HG03342 (cell line): ENCODE data around the gene CACNB3.
"Not testable (repeated sequence)": the region's sequence is repeated elsewhere in the genome, so short reads cannot be mapped to it uniquely, and the experiment has no call there.

Experiments
- ATAC-seq: cut with Tn5 transposase; IDR thresholded peaks from one replicate; pipeline ENCODE4 v1.9.1; 2021; ENCODE audit warnings: mild to moderate bottlenecking, moderate library complexity; ENCODE audit not compliant: unreplicated experiment

The CACNB3 gene

DNA sequence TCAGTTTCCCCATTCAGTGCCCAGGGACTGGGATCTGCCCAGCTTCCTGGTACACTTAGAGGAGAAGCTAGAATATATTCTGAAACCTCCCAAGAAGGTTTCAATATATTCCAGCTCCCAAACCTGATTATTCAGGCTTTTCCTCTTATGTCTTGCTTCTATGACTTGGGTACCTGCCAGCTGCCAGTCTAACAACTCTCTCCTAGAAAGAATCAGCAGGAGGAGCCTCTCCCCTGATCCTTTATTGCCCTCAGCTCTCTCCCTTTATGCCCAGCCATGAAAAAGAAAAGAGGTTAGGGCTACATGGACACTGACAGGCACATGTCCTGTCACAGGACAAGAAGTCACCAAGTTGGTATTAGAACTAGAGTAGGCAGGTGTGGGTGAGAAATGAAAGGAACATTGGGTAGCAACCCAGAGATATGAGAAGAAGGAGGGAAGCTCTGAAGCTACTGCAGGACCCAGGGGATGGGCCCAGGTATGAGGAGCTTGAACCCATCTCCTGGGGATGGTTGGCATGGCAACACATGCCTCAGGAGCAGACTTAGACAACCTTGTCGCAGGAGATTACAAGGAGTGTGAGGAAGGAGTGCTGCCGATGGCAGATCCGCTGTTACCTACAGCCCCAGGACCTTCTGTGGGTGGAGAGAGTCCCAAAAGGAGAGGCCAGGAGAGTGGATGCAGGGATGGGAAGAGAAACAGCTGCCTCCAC is 2.0 kb upstream of the CACNB3 start:
- no peak for ATAC-seq

DNA sequence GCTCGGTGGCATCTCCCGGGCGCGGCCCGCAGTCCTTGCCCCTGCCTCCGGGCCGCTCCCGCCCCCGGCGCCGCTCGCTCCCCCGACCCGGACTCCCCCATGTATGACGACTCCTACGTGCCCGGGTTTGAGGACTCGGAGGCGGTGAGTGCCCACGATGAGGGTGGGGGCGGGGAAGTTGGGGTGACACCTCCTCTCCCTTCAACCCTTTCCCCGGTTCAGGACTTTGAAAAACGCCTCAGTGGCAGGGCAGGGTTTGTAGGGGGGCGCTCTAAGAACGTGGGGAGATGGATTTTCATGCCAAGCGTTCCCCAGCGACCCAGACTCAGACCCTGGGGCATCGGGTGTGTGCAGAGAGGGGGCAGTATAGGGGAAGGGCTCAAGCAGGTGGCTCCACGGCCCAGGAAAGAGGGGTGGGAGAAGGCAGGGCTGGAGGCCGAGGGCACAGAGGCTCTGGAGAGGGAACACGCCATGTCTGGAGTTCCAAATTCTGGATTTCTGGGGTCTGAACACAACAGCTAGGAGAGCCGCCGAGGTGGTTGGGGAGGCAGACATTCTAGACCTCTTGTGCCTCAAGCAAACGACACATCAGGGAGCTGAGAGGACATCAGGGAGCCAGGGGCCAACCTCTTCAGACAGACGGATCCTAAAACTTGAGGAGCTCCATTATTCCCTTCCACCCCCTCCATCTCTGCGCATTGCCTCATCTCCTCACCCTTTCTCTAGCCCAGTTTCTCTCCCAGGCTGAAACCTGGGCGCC is 715 bp downstream of the CACNB3 start:
- no peak for ATAC-seq

DNA sequence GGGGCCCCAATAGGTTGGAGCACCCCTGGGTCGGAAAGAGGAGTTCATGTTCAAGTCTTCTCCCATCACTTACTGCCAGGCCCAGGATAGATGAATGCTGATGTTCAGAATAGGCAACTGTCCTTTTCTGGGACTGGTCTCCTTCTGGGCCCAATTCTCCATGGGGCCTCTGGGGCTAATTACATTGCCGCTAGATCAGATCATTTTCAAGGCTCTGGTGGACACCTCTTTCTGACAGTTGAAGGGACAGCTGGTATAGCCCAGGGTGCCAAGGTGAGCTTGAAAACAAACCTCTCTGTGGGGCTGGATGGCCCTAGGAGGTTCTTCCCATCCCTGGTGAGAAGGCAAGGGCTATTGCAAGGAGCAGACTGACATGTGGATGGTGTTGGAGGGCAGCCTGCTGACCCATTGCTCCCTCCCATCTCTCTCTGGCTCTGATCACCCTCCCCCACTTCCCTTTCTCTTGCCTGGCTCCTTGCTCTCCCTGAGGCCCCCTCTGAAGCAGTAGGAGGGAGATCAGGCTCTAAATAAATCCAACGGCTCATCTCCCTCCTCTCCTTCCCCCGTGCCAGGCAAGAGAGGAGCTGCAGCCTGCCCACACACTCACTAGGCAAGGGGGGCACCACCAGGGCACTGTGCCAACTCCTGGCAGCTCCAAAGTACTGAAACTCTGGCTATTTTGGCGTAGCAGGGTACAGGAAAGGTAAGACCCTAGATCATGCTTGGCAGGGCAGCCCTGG is 1.9 kb downstream of the CACNB3 start:
- no peak for ATAC-seq

DNA sequence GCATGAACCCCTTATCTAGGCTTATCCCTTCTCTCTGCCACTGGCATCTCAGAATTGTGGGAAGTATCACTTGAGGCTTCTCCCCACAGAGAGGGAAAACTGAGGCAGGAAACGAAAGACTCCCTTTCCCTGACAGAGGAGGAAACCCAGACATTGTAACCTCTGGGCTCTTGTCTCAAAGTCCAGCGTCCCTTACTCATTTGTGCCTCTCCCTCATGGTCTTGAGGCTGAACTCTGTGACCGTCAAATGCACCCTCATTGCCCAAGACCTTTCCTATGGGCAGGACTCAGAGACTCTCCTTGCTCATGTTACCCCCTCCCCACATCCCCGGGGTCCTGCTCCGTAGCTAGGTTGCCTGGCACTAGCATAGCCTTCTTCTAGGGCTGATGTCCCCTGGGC is 3.8 kb downstream of the CACNB3 start:
- ATAC-seq: no peak

DNA sequence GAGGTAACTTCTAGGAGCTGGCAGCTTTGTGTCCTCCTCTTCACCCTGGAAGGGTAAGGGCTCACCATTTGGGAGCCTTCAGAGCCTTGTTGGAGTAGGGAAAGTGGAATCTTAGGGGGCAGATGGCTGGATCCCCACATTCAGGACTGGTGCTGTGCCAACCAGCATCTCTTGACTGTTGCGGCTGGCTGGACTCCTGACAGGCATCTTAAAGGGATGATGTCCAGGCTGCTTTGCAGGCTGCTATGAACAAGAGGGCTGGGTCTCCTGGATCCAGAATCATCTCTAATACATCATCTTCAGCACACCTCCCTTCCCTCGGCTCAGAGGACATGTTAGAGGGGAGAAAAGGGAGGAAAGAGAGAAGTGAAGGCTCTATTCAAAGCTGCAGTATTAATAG is 4.4 kb downstream of the CACNB3 start:
- ATAC-seq: no peak

DNA sequence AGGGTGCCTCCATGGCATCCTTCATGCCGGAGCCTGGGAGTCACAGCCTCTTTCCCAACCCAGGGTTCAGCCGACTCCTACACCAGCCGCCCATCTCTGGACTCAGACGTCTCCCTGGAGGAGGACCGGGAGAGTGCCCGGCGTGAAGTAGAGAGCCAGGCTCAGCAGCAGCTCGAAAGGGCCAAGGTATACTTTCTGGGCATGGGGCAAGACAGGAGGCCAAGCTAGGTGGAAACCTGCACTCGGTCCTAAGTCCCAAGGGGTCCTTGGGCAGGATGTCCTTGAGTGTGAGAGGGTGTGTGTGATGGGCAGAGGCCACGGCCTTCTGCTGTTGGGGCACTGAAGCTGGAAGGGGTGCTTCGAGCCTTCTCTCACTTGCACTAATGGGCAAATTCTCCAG is 5.0 kb downstream of the CACNB3 start:
- no peak for ATAC-seq

DNA sequence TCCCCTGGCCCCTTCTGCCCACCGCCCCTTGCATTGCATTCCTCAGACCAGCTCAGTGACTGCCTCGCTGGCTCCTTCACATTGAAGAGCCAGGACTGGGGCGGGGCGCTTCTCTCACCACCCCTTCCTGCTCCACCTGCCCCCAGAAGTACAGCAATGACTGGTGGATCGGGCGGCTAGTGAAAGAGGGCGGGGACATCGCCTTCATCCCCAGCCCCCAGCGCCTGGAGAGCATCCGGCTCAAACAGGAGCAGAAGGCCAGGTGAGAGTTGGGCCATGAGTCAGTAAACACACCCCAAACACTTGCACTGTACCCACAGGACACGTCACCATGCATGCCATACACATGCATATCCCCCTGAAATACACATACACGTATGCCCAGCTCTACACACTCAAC is 5.8 kb downstream of the CACNB3 start:
- ATAC-seq: no peak

DNA sequence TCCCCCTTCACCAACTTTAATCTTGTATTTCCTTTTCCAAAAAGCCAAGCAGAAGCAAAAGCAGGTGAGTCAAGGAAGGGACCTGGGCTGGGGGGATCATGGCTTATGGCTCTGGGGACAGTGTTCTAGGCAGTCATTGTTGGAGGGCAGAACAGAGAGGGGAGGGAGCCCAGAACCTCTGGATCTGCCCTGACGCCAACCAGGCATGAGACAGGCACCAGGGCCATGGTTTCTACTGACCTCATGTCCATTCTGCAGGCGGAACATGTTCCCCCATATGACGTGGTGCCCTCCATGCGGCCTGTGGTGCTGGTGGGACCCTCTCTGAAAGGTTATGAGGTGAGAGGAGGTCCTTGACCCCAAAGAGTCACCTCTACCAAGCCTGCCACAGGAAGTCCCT is 6.6 kb downstream of the CACNB3 start:
- ATAC-seq: no peak

DNA sequence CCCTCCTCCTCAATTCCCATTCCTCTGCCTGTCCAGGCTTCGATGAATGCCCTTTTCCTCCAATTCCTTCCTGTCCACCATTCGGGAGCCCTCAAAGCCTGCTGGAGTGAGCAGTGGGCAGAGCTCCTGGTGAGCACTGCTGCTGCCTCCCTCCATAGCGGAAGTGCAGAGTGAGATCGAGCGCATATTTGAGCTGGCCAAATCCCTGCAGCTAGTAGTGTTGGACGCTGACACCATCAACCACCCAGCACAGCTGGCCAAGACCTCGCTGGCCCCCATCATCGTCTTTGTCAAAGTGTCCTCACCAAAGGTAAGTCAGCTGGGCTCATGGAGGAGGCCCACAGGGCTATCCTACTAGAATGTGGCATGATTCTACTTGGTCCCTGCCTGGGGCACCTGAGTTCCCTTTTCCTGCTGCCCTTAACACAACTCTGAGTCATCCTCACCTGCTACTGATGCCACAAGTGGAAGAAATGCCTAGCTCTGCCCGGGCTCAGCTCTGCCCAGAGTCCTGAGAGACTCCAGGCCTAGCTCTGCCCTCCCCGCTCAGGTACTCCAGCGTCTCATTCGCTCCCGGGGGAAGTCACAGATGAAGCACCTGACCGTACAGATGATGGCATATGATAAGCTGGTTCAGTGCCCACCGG is 8.0 kb downstream of the CACNB3 start:
- ATAC-seq: no peak

DNA sequence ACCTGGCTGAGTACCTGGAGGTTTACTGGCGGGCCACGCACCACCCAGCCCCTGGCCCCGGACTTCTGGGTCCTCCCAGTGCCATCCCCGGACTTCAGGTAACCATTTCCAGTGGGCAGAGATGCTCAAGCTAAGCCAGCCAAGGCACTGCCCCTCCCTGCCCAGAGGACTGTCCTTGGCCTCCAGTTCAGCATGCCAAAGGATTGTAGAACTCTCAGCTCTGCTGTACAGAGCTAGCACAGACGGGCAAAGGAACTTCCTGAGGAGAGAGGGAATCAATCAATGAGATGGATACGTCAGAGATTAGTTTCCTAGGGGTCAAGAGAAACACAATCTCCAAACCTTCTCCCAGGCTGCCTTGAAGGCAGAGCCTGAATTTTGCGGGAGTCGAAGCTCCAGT is 8.7 kb downstream of the CACNB3 start:
- no peak for ATAC-seq

DNA sequence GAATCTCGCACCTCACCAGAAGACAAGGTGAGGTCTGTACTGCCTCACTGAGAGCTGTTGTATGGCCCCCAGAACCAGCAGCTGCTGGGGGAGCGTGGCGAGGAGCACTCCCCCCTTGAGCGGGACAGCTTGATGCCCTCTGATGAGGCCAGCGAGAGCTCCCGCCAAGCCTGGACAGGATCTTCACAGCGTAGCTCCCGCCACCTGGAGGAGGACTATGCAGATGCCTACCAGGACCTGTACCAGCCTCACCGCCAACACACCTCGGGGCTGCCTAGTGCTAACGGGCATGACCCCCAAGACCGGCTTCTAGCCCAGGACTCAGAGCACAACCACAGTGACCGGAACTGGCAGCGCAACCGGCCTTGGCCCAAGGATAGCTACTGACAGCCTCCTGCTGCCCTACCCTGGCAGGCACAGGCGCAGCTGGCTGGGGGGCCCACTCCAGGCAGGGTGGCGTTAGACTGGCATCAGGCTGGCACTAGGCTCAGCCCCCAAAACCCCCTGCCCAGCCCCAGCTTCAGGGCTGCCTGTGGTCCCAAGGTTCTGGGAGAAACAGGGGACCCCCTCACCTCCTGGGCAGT is 9.3 kb downstream of the CACNB3 start:
- ATAC-seq: no peak

DNA sequence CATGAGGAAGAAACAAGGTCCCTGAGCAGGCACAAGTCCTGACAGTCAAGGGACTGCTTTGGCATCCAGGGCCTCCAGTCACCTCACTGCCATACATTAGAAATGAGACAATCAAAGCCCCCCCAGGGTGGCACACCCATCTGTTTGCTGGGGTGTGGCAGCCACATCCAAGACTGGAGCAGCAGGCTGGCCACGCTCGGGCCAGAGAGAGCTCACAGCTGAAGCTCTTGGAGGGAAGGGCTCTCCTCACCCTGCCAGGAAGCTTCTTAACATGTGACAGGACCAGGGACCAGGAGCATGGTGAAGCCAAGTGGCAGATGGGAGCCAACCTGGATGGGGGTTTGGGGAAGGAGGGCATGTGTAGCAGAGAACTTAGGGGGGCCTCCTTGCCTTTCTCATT is 10.0 kb downstream of the CACNB3 start:
- ATAC-seq: no peak

DNA sequence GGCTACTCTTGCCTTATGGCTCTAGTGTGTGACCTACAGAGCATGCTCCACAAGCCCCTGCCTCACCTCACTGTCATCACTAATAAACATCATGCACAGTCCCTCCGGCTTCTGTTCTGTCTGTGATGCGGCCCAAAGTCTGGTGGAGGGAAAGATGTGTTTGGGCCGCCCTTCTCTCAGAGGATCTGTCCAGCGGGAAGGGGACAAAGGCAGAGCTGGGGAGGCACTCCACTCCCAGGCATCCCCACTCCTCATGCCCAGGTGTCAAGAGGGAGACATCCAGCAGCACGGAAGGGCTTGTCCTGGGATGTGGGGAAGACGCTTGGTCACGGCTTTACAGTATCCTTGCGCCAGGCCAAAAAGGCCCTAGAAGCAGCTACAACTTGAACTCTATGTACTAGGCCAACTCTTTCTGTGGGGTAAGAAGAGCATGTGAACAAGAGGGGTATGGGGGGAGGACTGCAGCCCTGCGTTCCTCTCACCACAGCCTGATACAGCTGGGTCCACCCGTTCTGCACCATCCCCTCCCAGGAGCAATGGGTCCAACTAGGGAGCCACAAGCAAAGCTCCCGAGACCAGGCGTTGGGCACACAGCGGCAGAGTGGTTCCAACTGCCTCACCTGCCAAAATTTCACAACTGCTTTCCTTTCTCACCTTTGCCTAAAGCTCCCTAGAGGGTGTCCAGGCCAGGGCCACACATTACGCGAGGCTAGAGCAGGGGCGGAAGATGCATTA is 10.7 kb downstream of the CACNB3 start:
- ATAC-seq: no peak

DNA sequence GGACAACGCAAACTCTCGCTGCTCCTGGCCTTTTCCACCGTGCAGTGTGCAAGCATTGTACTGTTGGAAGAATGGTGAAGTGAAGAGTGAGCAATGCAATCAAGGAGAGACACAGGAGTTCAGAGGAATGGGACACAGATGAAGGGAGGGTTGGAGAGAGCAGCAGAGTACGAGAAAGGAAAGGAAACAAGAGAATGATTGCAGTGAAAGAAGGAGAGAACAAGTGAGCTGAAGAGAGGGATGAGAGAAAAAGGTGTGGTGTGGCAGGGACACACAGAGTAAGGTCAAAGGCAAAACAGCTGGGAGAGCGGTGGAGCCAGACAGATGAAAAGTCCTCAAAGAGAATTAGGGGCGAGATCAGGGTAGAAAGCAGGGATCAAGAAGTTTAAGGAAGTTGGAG is 13.0 kb downstream of the CACNB3 start:
- ATAC-seq: no peak

DNA sequence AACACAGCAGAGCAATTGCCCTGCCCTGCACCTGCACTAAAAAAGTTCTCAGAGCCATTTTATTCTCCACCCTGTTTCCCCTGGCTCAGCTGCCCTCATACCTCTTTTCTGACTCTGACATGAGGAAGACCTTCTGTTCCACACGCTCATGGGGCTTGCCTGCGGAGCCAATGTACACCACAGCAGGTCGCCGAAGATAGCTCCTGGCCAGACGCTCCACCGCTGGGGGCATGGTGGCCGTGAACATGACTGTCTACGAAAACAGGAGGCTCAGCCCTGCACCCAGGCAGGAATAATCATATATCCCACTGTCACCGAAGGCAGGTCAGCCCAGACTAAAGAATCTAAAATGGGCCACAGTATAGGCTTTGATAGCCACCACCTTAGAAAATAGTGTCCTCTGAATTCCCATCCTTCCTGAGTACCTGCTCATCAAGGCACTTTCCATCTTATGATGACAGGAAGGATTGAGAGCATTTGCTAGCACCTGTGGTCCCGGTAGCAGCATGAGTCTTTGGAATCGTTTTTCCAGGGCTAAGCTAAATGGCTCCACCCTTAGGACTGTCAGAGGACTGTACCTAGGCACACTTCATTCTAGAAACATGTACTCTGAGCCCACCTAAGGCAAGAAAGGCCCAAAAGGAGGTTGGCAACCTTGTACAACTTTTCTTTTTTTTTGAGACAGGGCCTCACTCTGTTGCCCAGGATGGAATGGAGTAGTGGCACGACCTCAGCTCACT is 14.2 kb downstream of the CACNB3 start:
- no peak for ATAC-seq

DNA sequence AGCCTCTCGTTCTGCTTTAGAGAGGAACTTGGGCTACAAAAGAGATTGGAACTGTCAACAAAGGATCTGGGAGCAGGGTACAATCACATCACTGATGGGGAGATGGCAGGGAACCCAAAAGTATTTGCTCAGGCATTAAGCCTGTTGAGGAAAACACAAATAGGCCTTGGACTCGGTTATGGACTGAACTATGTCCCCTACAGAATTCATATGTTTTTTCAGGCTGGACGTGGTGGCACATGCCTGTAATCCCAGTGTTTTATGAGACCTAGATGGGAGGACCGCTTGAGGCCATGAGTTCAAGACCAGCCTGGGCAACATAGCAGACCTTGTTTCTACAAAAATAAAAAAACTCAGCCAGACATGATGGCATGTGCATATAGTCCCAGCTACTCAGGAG is 19.8 kb downstream of the CACNB3 start:
- no peak for ATAC-seq

DNA sequence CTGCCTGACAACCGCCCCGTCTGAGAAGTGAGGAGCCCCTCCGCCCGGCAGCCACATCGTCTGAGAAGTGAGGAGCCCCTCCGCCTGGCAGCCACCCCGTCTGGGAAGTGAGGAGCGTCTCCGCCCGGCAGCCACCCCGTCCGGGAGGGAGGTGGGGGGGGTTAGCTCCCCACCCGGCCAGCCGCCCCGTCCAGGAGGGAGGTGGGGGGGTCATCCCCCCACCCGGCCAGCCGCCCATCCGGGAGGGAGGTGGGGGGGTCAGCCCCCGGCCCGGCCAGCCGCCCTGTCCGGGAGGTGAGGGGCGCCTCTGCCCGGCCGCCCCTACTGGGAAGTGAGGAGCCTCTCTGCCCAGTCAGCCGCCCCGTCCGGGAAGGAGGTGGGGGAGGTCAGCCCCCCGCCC is 23.7 kb downstream of the CACNB3 start:
- ATAC-seq: not testable (repeated sequence)

DNA sequence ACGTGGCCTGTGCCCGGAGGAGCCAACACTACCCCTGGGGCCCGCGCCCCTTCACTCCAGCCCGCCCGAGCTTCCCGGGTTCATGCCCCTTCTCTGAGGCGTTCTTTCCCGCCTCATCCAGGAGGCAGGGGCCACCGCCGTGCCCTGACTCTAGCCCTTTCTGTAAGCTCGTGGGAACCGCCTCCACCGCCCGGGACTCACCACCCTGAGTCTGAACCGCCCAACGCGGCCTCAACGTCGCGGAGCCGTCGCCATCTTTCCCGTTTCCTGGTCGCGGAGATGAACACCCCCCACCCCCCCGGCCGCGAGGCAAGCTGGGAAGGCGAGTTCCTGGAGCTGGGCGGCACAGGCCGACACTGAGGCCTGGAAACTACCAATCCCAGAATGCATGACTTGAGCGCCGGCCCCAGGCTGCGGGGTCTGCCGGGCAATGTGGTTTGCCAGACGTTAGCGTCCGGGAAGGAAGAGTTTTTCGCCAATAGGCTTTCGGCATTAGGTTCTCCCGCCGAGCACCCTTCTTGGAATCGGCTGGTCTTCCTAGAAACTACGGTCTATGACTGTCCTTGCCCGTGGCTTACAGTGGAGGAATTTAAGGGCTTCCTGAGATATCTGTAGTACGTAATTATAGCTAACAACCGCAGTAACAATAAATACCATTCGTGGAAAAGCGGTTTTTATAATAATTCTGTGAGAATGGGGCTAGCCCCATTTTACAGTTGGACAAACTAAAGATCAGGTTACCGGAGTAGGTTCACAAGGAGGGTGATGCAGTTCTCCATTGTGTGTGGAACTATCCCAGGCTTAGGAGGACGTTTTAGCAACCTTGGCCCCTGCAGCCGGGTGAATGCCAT is 33.8 kb downstream of the CACNB3 start, which contains the start of gene DDX23:
Gene DDX23 (minus strand): TSS at position 281 of the 851 bp plus-strand sequence. CDS start 6,381 bp downstream, outside the sequence.
- ATAC-seq: peak; percentile 92
